K562 (cell line): ENCODE results near the gene CALR3. TPM values are rescaled to one million over a fixed set of nuclear protein-coding genes. Genes with fewer than 3 reads are reported as not detected.
A peak's percentile ranks its signal among the peaks of the same experiment; 100 is the strongest.

Source experiments
- DNMT1 ChIP-seq: fragments of 450-650 bp; IDR thresholded peaks from 2 replicates; pipeline ENCODE4 v1.6.1; 2016; ENCODE audit warnings: antibody characterized with exemption, mild to moderate bottlenecking
- E2F3 ChIP-seq: fragments of 250-450 bp; sonication (Bioruptor Pico); IDR thresholded peaks from 2 replicates; pipeline ENCODE4 v1.4.0; 2020; ENCODE audit warnings: mild to moderate bottlenecking
- KDM1A ChIP-seq, 2 experiments: fragments of 450-650 bp; IDR thresholded peaks; 2 replicates each; pipeline ENCODE4 v1.6.1; 2016; ENCODE audit warnings: mild to moderate bottlenecking in 2 of 2
- POLR2G ChIP-seq: fragments of 200-400 bp; formaldehyde crosslinking; IDR thresholded peaks from 2 replicates; pipeline ENCODE4 v1.6.1; 2017; ENCODE audit warnings: low read depth, mild to moderate bottlenecking, antibody characterized with exemption, low read length, moderate library complexity
- RBM15 ChIP-seq: fragments of 200-400 bp; formaldehyde crosslinking; IDR thresholded peaks from 2 replicates; pipeline ENCODE4 v1.6.1; 2018; ENCODE audit warnings: mild to moderate bottlenecking, low read length, moderate library complexity; ENCODE audit not compliant: insufficient read depth
- REST ChIP-seq, 2 experiments: fragments of 450-650 bp; formaldehyde crosslinking in 1 of 2; IDR thresholded peaks; 2 replicates each; pipeline versions ENCODE4 v1.4.0 to v1.6.1; 2014 to 2020; ENCODE audit warnings: mild to moderate bottlenecking in 2 of 2, borderline replicate concordance in 1 of 2, low read depth in 1 of 2
- TOE1 ChIP-seq, 2 experiments: fragments of 450-650 bp in 1 of 2; sonication (generic) in 1 of 2; formaldehyde crosslinking in 1 of 2; IDR thresholded peaks; 2 replicates each; pipeline versions ENCODE4 v1.7.1 to v1.8.0; 2016 to 2022; ENCODE audit warnings: borderline replicate concordance in 2 of 2, mild to moderate bottlenecking in 2 of 2, antibody characterized with exemption in 1 of 2, inconsistent platforms in 1 of 2, low read depth in 1 of 2, missing genetic modification reagents in 1 of 2, moderate library complexity in 1 of 2
- ZNF146 ChIP-seq: IDR thresholded peaks from one replicate; pipeline ENCODE4 v1.6.1; 2018; ENCODE audit warnings: missing compliant biosample characterization; ENCODE audit not compliant: unreplicated experiment
- ZNF75A ChIP-seq: fragments of 450-650 bp; formaldehyde crosslinking; IDR thresholded peaks from 2 replicates; pipeline ENCODE4 v1.4.0; 2020; ENCODE audit warnings: mild to moderate bottlenecking
- polyA plus RNA-seq, 8 experiments: library from polyadenylated mRNA; depleted of rRNA in 4 of 8; stranded (reverse) in 5 of 8; unstranded in 3 of 8; fragments of >200 nt; fragmentation: Nextera tagmentation in 2 of 8; fragmentation: Illumina TruSeq in 1 of 8; extraction: Ambion mirVana in 2 of 8; extraction: Trizol in 1 of 8; gene quantifications; 2 replicates each; pipeline versions ENCODE4 v1.2.1 to v1.2.3, GENCODE V29; 2011 to 2014; ENCODE audit warnings: inconsistent platforms in 1 of 8, missing spikeins in 1 of 8
- total RNA-seq, 7 experiments: library from RNA; depleted of rRNA in 6 of 7; stranded (reverse); fragments of >200 nt in 6 of 7; fragmentation: Illumina TruSeq in 2 of 7; extraction: Trizol in 2 of 7; gene quantifications; 2 replicates each; pipeline versions ENCODE4 v1.2.1 to v1.2.3, GENCODE V29; 2011 to 2021; ENCODE audit warnings: low replicate concordance in 1 of 7

The CALR3 gene
- total and polyA plus RNA-seq, 9 of the 15 experiments (the other 6 are each of a cell fraction or from before 2014, with no cell fraction given), result 0.15 to 0.41 (median 0.22) TPM; not detected in 4

- TF ChIP-seq REST (IDR thresholded peaks at IDR 0.05; ENCODE audit: borderline replicate concordance), result no peak
- no peak for TF ChIP-seq REST (CRISPR knock-in tag; IDR thresholded peaks at IDR 0.05; ENCODE audit: low read depth)
- peak in 1 of 2 experiments; percentile 57; a peak in 2 of 4 replicates for TF ChIP-seq KDM1A (IDR thresholded peaks at IDR 0.05)
- TF ChIP-seq E2F3 (CRISPR knock-in tag), result no peak
- TF ChIP-seq ZNF75A (CRISPR knock-in tag), result no peak
- TF ChIP-seq POLR2G, result no peak
- no peak for TF ChIP-seq TOE1 (IDR thresholded peaks at IDR 0.05; ENCODE audit: borderline replicate concordance)
- TF ChIP-seq TOE1 (CRISPR knock-in tag; IDR thresholded peaks at IDR 0.05; ENCODE audit: borderline replicate concordance, low read depth), result no peak
- peak; percentile 100 for TF ChIP-seq ZNF146 (CRISPR knock-in tag)
- TF ChIP-seq RBM15, result no peak
- TF ChIP-seq DNMT1, result no peak
These were observed 46.5 kb downstream of the CALR3 start (continued) for GRCh38 chr19:16449330-16449961.
